ENCODE data around the gene CAV1. TPM values are rescaled to one million over a fixed set of nuclear protein-coding genes. Genes with fewer than 3 reads are reported as not detected.

CAV1 gene
- total and polyA plus RNA-seq, 12 donors = 93.0 to 364 (median 274) TPM

- WGBS, 2 donors = 79 to 86% methylated on average over 2 of the region's 2 CpGs
- no peak for ATAC-seq
Measured at GRCh38 chr7:116610210-116610609, 85.4 kb downstream of the CAV1 start.

DNA sequence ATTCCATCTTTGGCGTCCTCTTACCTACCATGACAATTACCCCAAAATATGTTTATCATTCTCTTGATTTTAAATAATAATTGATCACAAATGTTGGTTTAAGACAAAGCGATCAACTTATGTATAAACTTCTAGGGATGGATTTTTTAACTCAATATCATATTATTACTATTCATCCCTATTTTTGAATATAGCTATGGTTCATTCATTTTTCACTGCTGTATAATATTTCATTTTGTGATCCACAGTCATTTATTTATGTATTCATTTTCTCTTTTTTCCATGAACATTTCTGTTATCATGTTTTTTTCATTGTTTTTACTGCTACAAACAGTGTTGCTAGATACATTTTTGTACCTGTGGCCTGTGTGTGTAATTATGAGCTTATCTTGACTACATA is 85.9 kb downstream of the CAV1 start:
- H3K4me1 ChIP-seq = peaks cover 0 to 6% (median 0%) of the 10 kb centered on the region in 9 donors
- TF ChIP-seq, protein P1, sequence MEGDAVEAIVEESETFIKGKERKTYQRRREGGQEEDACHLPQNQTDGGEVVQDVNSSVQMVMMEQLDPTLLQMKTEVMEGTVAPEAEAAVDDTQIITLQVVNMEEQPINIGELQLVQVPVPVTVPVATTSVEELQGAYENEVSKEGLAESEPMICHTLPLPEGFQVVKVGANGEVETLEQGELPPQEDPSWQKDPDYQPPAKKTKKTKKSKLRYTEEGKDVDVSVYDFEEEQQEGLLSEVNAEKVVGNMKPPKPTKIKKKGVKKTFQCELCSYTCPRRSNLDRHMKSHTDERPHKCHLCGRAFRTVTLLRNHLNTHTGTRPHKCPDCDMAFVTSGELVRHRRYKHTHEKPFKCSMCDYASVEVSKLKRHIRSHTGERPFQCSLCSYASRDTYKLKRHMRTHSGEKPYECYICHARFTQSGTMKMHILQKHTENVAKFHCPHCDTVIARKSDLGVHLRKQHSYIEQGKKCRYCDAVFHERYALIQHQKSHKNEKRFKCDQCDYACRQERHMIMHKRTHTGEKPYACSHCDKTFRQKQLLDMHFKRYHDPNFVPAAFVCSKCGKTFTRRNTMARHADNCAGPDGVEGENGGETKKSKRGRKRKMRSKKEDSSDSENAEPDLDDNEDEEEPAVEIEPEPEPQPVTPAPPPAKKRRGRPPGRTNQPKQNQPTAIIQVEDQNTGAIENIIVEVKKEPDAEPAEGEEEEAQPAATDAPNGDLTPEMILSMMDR (IDR thresholded peaks at IDR 0.05) = no peak
- DNase-seq = no peak
- no peaks in the 10 kb centered on the region for H3K9me3 ChIP-seq
- peaks cover 0 to 55% (median 0%) of the 10 kb centered on the region in 7 donors for H3K27me3 ChIP-seq
- no peak for ATAC-seq
- H3K27ac ChIP-seq = no peak overlapping the region
- intact Hi-C loops (cut with DNase I) = no loop called here
- H3K4me3 ChIP-seq = no peak overlapping the region
- no peaks in the 10 kb centered on the region for H3K36me3 ChIP-seq
- 86 to 88% methylated on average over 2 of the region's 2 CpGs for WGBS, 2 donors

More at GRCh38 chr7:116610210-116610609, 85.4 kb downstream of the CAV1 start:
- H3K9me3 ChIP-seq = no peaks in the 10 kb centered on the region
- intact Hi-C loops (cut with DNase I) = no loop called here
- H3K36me3 ChIP-seq = no peaks in the 10 kb centered on the region
- peaks cover 0 to 49% (median 0%) of the 10 kb centered on the region in 7 donors for H3K27me3 ChIP-seq
- H3K27ac ChIP-seq = no peak overlapping the region
- DNase-seq = no peak
- H3K4me1 ChIP-seq = peaks cover 0 to 6% (median 0%) of the 10 kb centered on the region in 9 donors
- TF ChIP-seq, protein P1 (IDR thresholded peaks at IDR 0.05) = no peak
- H3K4me3 ChIP-seq = no peak overlapping the region

Other genes with a start within 250 kb of the CAV1 start
- gene CAV2, start 25.3 kb upstream of the CAV1 start, total RNA-seq = 100 to 1,000 TPM; 196 to 277 (median 244) TPM
- gene CAV2, start 25.3 kb upstream of the CAV1 start, polyA plus RNA-seq = 100 to 1,000 TPM in 1 of 2 donors, 10 to 100 TPM in 1; 56.3 to 136 TPM
- gene MET, start 147.2 kb downstream of the CAV1 start, total RNA-seq = 10 to 100 TPM; 11.0 to 23.3 (median 15.6) TPM
- gene MET, start 147.2 kb downstream of the CAV1 start, polyA plus RNA-seq = 1 to 10 TPM; 3.1 to 4.7 TPM